RPMI8226 (cell line): Measurements from ENCODE around the gene PRM2.
"Not testable (repeated sequence)": the region's sequence is repeated elsewhere in the genome, so short reads cannot be mapped to it uniquely, and the experiment has no call there.

Experiments used
- DNase-seq: peaks from one replicate; pipeline ENCODE4 v3.0.0-alpha.2; 2015

The PRM2 gene

DNA sequence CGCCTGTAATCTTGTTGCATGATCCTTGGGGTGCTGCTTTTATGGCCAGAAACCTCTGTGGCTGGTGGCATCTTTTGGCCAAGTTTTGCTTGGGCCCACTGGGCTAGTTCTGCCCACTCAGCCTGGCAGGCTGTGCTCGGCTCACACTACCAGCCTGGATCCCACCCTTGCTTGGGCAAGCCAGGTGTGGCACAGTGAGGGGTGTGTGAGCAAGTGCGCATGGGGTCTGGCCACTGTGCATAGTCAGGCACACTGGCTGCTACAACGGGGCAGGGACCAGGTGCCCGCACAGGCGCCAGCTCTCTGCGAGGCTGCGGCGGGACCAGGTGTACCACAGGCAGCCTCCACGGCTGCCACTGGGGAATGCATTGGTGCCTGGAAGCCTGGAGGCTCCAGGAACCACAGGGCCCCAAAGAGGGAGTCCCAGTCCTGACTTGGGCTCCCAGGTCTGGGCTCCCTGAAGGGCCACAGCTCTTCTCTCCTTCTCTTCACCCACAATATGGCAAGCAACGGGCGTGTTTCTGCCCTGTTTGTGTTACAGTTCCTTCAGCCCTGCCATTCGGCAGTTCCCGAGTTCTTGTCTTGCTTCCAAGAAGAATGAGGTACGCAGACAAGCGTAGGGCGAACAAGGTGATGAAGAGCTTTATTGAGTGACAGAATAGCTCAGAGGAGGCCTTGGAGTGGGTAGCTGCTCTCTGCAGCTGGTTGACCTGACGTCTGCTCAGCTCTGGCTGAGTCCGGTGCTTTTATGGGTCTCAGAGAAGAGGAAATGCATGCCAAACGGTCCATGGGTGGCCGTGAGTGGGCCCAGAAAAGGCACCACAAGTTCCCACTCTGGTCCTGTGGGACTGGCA is 31.6 kb upstream of the PRM2 start:
- DNase-seq = no peak

DNA sequence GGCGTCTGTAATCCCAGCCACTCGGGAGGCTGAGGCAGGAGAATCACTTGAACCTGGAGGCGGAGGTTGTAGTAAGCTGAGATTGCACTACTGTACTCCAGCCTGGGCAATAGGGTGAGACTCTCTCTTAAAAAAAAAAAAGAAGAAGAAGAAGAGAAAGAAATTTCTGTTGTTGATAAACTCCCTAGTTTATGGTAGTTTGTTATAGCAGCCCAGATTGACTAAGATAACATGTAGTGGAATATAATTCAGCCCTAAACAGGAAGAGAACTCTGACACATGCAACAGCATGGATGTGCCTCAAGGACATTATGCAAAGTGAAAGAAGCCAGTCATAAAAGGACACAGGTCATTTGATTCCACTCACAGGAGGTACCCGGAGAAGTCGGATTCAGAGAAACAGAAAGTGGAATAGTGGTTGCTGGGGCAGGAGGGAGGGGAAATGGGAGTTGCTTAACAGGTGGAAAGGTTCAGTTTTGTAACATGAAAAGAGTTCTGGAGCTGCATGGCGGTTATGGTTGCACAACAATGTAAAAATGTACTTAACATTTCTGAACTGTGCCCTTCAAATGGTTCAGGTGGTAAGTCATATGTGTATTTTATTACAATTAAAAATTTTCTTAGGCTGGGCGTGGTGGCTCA is 30.8 kb upstream of the PRM2 start:
- DNase-seq = peak; percentile 49

DNA sequence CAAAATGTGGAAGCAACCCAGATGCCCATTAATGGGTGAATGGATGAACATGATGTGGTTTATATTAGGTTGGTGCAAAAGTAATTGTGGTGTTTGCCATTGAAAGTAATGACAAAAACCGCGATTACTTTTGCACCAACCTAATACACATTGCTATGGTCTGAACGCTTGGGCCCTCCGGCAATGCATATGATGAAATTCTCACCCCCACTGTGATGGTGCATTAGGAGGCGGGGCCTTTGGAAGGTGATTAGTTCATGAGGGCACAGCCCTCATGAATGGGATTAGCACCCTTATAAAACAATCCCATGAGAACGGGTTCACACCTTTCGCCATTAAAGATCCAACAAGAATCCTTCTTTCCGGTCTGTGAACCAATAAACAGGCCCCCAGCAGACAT is 30.1 kb upstream of the PRM2 start:
- no peak for DNase-seq

DNA sequence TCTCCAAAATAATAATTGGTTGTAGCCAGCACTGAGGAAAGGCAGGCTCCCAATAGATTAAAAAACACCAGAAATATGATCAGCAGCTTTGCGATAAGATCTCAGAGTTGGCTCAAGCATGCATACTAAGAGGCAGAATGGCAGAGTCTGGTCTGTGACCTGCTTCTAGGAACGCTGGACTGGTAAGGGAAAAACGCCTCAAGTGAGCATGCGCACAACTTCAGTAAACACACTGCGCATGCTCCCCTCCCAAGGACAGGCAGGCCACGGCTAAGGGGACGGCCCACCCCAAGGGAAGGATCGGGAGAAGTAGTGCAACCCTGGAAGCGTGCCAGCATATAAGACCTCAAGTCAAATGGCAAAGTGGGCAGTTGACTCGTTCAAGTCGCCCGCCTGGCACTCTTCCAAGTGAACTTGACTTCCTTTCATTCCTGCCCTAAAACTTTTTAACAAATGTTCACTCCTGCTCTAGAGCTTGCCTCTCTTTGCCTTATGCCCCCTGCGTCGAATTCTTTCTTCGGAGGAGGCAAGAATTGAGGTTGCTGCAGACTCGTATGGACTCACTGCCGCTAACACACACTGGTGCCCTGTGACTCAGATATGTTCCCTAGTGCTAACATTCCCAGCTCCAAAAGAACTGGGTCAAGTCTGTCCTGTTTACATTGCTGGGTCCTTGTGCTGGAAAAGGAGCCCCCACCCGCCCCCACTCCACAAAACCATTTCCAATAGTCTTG is 27.3 kb upstream of the PRM2 start:
- peak; percentile 75 for DNase-seq

DNA sequence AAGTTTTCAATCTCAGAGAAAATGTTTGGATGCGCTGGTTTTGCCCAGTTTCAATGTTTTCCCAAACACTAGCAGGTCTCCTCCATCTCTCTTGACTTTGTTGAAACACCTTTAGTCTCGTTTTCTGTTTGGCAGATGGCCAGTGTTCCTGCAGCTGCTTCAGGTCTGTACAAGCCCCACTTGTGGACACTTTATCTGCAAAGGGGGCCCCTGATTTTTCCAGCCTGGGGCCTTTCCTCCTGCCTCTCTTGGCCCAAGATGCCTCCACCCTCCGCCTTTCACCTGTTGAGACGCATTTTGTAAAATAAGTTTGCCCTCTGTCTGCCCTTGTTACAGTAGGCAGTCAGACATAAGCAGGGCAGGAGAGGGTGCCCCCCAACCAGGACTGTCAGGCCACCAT is 26.7 kb upstream of the PRM2 start:
- DNase-seq = peak; percentile 92

DNA sequence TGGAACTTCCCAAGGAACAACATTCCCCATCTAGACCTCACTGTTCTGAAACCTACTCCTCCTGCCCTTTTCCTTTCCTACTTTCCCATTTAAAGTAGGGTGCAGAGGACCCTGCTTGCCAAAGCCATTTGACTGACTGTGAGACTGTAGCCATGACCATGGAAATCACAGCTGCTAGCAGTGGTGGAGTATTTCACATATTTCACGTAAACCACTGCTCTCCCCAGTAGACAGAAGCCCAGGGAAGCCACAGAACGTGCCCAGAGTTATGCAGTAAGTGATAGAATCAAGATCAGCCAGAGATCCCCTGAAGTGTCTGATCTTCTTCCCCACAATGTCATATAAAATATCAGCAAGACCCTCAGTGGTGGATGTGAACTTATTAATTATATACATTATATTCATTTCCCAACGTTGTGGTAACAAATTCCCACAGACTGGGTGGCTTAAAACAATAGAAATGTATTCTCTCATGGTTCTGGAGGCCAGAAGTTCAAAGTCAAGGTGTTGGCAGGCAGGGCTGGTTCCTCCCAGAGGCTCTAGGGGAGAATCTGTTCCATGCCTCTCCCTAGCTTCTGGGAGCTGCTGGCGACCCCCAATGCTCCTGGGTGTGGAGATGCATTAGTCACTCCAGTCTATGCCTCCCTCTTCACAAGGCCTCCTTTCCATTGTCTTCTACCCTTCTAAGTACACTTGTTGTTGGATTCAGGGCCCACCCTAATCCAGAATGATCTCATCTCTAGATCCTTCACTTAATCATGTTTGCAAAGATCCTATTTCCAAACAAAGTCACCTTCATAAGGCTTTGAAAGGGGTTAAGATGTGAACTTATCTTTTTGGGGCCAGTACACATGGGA is 25.6 kb upstream of the PRM2 start:
- DNase-seq = no peak

DNA sequence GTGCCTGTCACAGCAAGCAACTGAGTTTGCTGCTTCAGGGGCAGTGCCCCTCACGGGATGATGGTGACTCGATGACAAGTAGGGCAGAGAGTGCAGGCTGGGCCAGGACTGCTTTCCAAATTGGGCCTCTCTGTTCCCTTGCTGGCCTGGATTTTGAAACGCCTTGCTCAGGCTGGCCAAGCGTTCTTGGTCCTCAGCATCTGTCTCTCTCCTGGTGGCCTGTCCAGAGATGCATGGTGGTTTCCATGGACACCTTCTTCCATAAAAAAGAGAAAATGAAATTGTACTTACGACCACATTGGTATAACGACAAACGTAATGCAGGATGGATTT is 24.2 kb upstream of the PRM2 start:
- no peak for DNase-seq

DNA sequence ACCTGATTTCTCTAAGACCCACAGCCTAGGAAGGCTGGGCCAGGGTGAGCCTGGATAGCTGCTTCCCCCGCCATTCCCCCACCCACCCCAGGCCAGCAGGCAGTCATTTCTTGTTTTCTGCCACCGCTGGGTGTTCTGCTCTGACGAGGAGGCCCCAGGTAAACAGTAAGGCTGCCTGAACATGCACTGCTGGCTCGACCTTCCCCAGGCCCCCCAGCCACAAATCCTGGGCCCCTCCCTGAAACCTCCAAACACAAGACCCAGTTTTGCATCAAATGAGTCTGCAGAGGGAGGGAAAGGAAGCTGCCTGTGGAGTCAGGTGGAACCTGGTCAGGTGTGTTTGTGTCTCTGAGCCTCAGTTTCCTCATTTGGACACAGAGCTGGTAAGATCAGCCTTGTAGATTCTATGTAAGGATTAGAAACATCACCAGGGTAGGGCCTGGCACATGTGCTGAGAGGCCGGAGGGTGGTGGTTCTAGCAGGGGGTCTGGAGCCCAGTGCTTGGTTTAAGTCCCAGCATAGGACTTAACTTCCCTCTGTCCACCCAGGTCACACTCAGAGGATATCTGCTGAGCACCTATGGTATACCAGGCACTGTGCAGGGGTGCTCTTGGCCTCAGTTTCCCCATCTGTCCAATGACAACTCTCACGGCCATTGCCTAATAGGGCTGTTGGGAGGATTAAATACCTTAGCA is 23.7 kb upstream of the PRM2 start:
- no peak for DNase-seq

DNA sequence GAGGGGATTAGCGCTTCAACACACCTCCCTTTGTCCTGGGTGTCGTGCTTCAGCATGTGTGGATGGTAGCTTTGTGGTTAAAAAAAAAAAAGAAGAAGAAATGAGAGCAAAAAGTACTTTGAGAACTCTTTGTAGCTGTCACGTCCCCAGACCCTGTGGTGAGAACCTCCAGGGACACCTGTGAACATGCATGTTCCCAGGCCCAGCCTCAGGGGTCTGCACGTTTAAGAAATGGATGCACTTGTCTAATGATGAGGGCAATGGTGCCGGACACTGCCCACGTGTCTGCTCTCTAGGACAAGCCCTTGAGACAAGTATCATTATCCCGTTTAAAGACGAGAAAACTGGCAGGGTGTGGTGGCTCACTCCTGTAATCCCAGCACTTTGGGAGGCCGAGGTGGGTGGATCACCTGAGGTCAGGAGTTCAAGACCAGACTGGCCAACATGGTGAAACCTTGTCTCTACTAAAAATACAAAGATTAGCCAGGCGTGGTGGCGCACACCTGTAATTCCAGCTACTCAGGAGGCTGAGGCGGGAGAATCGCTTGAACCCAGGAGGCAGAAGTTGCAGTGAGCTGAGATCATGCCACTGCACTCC is 22.8 kb upstream of the PRM2 start:
- DNase-seq = not testable (repeated sequence)

DNA sequence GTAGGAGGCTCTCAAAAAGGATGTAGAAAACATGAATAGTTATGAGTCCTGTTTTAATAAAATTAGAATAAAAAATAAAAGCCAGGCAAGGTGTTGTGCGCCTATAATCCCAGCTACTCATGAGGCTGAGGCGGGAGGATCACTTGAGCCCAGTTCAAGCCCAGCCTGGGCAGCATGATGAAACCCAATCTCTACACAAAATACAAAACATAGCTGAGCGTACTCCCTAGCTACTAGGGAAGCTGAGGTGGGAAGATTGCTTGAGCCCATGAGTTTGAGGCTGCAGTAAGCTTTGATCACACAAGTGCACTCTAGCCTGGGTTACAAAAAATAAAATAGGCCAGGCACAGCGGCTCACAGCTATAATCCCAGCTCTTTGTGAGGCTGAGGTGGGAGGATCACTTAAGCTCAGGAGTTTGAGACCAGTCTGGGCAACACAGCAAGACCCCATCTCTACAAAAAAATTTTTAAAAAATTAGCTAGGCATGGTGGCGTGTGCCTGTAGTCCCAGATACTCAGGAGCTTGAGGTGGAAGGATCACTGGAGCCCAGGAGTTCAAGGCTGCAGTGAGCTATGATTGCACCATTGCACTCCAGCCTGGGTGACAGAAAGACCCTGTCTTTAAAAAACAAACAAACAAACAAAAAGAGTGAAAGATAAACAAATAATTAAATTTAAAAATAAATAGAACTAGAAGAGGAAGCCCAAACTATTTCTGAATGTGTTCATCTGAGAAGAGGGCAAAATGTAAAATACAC is 22.0 kb upstream of the PRM2 start:
- DNase-seq = no peak

DNA sequence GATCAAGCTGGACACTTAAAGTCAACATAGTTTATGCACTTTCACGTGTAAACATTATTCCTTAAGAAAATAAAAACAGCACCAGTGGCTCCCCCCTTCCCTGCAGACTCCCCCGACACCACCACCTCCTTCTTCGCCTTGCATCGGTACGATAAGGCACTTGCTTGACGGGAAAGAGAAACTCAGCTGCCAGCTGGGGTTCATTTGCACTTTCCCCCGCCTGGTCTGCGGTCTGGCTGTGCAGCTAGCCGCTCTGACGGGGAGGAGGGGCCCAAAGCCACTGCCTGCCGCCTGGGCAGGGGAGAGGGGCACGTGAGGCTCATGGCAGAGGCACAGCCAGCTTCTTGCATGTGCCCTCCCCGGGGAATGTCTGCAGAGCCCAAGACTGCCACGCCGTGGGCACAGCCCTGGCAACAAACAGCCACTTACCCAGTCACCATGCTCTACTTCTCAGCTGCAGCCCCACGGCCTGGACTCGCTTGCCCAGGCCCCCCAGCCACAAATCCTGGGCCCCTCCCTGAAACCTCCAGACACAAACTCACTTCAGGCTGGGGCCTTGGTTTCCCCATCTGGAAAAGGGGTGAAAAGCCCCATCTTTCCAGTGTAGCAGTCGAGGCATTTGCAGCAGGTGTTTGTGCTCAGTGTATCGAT is 21.3 kb upstream of the PRM2 start:
- peak; percentile 98 for DNase-seq

DNA sequence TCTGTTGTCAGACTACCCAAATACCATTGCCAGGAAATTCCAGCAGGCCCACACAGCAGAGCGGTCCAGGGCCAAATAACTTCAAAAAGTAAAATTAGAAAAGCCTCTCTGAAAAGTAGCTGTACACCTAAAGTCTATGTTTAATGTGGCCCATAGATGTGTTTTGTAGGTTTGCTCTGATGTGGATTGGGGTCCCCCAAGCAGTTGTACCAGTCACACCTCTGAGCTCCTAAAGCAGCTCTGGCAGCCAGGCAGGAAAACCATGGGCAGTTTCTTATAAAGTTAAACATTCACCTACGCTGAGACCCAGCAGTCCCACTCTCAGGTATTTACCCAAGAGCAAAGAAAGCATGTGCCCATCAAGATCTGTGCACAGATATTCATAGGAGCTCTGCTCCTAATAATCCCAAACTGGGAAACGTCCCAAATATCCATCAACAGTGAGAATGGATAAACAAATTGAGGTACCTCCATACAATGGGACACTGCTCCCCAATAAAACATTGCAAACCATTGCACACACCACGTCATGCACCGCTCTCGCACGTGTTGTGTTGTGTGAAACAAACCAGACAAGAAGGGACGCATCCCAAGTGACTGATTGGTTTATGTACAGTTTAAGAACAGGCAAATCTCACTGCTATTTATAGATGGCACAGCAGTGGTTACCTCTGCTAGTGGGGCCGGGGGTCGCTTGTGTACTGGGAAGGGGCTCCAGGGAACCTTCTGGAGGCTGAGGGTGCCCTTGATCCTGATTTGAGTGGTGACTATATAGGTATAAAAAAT is 20.6 kb upstream of the PRM2 start:
- no peak for DNase-seq

DNA sequence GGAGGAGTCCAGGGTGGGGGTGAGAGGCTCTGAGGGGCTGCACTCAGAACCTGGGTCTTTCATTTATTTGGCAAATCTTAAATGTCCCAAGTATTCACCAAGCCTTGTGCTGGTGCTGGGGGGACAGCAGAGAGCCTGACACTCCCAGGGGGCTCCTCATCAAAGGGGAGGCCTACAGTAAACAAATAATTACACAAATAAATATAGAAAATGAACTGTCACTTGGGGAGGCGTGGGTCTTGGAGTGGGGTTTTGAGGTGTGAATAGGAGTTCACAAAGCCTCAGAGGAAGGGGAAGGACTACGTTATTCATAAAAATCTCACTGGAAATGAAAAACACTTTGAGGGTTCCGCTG is 20.0 kb upstream of the PRM2 start:
- DNase-seq = no peak

DNA sequence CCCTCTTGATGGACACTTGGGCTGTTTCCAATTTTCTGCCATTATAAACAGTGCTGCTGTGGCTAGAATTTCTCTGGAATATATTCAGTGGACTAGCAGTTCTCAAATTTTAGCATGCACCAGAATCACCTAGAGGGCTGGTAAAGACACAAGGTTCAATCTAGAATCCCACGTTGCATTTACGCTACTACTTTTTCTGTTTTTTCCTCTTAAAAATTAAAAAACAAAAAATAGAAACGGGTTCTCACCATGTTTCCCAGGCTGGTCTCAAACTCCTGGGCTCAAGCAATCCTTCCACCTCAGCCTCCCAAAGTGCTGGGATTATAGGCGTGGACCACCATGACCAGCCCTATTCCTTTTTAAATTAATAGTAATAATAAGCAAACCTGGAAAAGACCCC is 19.4 kb upstream of the PRM2 start:
- DNase-seq = no peak

DNA sequence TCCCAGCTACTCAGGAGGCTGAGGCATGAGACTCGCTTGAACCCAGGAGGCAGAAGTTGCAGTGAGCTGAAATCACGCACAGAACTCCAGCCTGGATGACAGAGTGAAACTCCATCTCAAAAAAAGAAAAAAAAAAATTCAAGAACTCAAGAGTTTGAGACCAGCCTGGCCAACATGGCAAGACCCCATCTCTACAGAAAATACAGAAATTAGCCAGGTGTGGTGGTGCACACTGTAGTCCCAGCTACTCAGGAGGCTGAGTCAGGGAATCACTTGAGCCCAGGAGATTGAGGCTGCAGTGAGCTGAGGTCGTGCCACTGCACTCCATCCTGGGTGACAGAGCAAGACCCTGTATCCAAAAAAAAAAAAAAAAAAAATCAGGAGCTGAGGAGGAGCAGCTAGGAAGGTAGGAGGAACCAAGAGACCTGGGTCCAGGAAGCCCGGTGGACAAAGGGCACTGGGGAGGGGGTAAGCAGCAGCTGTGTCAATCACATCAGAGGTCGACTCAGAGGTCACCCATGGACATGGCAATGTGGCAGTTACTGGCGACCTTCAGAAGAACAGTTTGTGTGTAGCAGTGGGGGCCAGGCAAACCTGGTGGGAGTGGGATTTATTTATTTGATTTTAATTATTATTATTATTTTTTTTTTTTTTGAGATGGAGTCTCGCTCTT is 15.9 kb upstream of the PRM2 start:
- no peak for DNase-seq

DNA sequence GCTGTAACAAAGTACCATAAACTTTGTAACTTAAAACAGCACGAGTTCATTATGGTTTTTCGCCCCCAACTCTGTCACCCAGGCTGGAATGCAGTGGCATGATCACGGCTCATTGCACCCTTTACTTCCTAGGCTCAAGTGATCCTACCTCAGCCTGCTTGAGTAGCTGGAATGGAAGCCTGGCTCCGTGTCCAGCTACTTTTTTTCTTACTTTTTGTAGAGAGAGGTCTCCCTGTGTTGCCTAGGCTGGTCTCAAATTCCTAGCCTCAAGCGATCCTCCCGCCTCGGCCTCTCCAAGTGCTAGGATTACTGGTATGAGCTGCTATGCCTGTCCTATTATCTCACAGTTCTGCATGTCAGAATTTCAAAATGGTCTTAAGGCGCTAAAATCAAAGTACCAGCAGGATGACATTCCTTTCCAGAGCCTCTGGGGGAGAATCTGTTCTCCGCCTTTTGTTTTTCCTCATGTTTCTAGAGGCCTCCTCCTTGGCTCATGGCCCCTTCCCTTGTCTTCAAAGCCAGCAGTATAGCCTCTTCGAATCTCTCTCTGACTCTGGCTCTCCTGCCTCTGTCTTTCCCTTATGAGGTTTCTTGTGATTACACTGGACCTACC is 14.9 kb upstream of the PRM2 start:
- no peak for DNase-seq

DNA sequence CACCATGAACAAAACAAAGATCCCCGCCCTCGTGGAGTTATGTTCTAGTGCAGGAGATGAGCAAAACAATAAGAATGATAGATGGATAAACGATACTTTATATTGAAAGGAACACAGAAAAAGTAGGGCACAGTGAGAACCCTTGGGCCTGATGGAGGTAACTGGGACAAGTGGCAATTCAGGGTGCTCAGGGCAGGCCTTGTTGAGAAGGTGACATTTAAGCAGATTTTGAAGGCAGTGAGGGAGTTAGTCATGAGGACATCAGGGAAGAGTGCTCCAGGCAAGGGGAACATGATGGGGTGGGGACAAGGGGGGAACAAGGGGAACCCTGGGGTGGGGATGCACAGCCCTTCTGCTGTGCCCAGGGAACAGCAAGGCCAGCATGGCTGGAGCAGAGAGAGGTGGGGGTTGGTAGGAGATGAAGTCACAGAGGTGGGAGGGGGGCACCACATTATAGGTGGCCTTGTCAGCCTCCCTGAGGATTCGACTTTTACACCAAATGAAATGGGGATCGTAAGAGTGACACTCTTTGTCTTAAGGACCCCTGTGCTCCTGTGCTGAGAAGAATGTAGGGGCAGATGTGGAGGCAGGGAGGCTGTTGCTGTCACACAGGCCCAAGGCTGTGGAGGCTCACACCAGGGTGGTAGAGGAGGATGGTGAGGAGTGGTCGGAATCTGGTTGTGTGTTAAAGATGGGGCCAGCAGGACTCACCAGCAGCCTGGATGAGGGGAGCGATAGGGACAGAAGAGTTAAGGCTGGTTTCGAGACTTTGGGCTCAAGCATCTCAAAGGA is 14.0 kb upstream of the PRM2 start:
- no peak for DNase-seq

DNA sequence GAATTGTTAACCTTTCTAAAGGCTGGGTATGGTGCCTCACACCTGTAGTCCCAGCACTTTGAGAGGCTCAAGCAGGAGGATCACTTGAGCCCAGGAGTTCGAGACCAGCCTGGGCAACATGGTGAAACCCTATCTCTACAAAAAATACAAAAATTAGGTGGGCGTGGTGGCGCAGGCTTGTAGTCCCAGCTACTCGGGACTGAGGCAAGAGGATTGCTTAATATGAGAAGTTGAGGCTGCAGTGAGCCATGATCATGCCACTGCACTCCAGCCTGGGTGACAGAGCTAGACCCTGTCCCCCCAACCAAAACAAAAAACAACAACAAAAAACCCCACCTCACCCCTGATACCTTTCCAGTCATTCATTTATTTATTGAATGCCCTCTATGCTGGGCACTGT is 13.4 kb upstream of the PRM2 start:
- not testable (repeated sequence) for DNase-seq
